DMS79 treated with DMSO at 0.1 percent for 48 hours (cell line): ENCODE measurements around the gene F13B.
"Not testable (repeated sequence)": the region's sequence is repeated elsewhere in the genome, so short reads cannot be mapped to it uniquely, and the experiment has no call there.

ENCODE experiments used
- DNase-seq: peaks from one replicate; lab custom pipeline; 2025; lab: John Stamatoyannopoulos, UW

The F13B gene

GRCh38 chr1:197041486-197042353 lies 25.3 kb downstream of the F13B start:
- no peak for DNase-seq

- no peak for DNase-seq
These were observed 30.2 kb downstream of the F13B start for GRCh38 chr1:197036861-197037260.

GRCh38 chr1:197034631-197035339 lies 32.3 kb downstream of the F13B start:
- DNase-seq: not testable (repeated sequence)

- no peak for DNase-seq
These were observed 37.3 kb downstream of the F13B start for GRCh38 chr1:197029749-197030148.

GRCh38 chr1:197027359-197027758 lies 39.7 kb downstream of the F13B start:
- DNase-seq: no peak

GRCh38 chr1:197024460-197024859 lies 42.6 kb downstream of the F13B start:
- no peak for DNase-seq

GRCh38 chr1:197021716-197022115 lies 45.3 kb downstream of the F13B start:
- no peak for DNase-seq

- DNase-seq: no peak
These were observed 49.4 kb downstream of the F13B start for GRCh38 chr1:197017558-197018146.

- DNase-seq: no peak
These were observed 50.3 kb downstream of the F13B start for GRCh38 chr1:197016751-197017150.

GRCh38 chr1:197013234-197013633 lies 53.8 kb downstream of the F13B start:
- DNase-seq: no peak

- DNase-seq: no peak
These were observed 55.4 kb downstream of the F13B start for GRCh38 chr1:197011614-197012013.

- DNase-seq: no peak
These were observed 58.2 kb downstream of the F13B start for GRCh38 chr1:197008861-197009260.

GRCh38 chr1:197003132-197003531 lies 63.9 kb downstream of the F13B start:
- no peak for DNase-seq

GRCh38 chr1:197001828-197002227 lies 65.2 kb downstream of the F13B start:
- no peak for DNase-seq

- DNase-seq: no peak
These were observed 69.6 kb downstream of the F13B start for GRCh38 chr1:196997423-196997822.

- DNase-seq: no peak
These were observed 73.1 kb downstream of the F13B start for GRCh38 chr1:196993916-196994315.

GRCh38 chr1:196991919-196992651 lies 75.0 kb downstream of the F13B start:
- peak; percentile 13 for DNase-seq
